Inferior parietal cortex (tissue), 1 donor: Measurements from ENCODE around the gene EEF1G.
"Not testable (repeated sequence)": the region's sequence is repeated elsewhere in the genome, so short reads cannot be mapped to it uniquely, and the experiment has no call there.

Experiments
- DNase-seq: peaks from one replicate; pipeline ENCODE4 v3.0.0-alpha.2; 2016; ENCODE audit errors: extremely low spot score

EEF1G gene

GRCh38 chr11:62573592-62574362, at the start of gene EEF1G:
Gene EEF1G (minus strand): TSS chr11:62573891. CDS start chr11:62573842, 49 bp downstream.
- DNase-seq: peak; percentile 99

GRCh38 chr11:62622476-62623089, 48.9 kb upstream of the EEF1G start:
- no peak for DNase-seq

- DNase-seq: peak; percentile 97
These were observed 48.1 kb upstream of the EEF1G start, which contains the start of gene B3GAT3 for GRCh38 chr11:62621567-62622470. Gene B3GAT3 (minus strand): TSS chr11:62621986. CDS start chr11:62621947, 39 bp downstream.

- DNase-seq: no peak
These were observed 47.4 kb upstream of the EEF1G start for GRCh38 chr11:62621027-62621566.

GRCh38 chr11:62616957-62617356, 43.3 kb upstream of the EEF1G start:
- not testable (repeated sequence) for DNase-seq

GRCh38 chr11:62615521-62615920, 41.8 kb upstream of the EEF1G start:
- DNase-seq: no peak

- no peak for DNase-seq
These were observed 40.6 kb upstream of the EEF1G start for GRCh38 chr11:62614275-62614674.

- no peak for DNase-seq
These were observed 39.6 kb upstream of the EEF1G start for GRCh38 chr11:62613291-62613778.

GRCh38 chr11:62612366-62613290, 38.9 kb upstream of the EEF1G start, which contains the start of the genes EML3 and ROM1:
Gene EML3 (minus strand): TSS chr11:62612775. CDS start chr11:62612457, 318 bp downstream.
Gene ROM1 (plus strand): TSS chr11:62613257. CDS start chr11:62613282, 25 bp downstream.
- DNase-seq: peak; percentile 58

- DNase-seq: no peak
These were observed 38.1 kb upstream of the EEF1G start for GRCh38 chr11:62611705-62612365.

- DNase-seq: no peak
These were observed 37.4 kb upstream of the EEF1G start for GRCh38 chr11:62610814-62611704.

- DNase-seq: no peak
These were observed 36.7 kb upstream of the EEF1G start for GRCh38 chr11:62610403-62610802.

GRCh38 chr11:62608776-62609175, 35.1 kb upstream of the EEF1G start:
- DNase-seq: no peak

GRCh38 chr11:62607714-62608113, 34.0 kb upstream of the EEF1G start:
- DNase-seq: no peak

GRCh38 chr11:62605902-62606301, 32.2 kb upstream of the EEF1G start:
- no peak for DNase-seq

- DNase-seq: no peak
These were observed 31.8 kb upstream of the EEF1G start for GRCh38 chr11:62605467-62605866.

GRCh38 chr11:62604460-62605120, 30.9 kb upstream of the EEF1G start:
- no peak for DNase-seq

GRCh38 chr11:62603776-62604299, 30.1 kb upstream of the EEF1G start:
- no peak for DNase-seq
